ENCODE measurements around the gene NXN. TPM values are rescaled to one million over a fixed set of nuclear protein-coding genes. Genes with fewer than 3 reads are reported as not detected.

Gene NXN
- total RNA-seq, 4 donors from 2014 or later: 39.6 to 103 (median 59.1) TPM

DNA sequence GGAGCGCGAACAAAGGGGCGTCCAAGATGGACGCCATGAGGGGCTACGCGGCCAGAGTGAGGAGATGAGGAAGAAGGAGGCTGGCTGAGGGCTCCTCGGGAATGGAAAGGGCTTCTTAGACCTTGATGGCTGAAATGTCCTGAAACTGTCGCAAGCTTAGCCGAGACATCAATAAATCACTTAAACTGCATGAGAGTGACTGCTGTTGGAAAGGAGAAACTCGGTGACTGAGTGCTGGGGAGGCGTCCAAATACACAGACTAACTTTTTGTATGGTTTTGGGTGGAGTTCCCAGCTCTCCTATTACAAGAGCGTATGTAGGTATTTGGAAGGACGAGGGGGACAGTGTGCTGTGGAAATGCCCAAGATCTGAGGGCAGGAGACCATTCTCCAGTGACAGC, 226.2 kb downstream of the NXN start:
- Histone ChIP-seq H3K27me3 (no peaks in the 10 kb centered on the region), H3K9me3 (no peaks in the 10 kb centered on the region), H3K27ac (peak overlapping the region in 3 of 4 donors; percentile 12 to 38 (median 29)), H3K4me3 (no peak overlapping the region), H3K4me1 (peaks cover 0 to 23% (median 0%) of the 10 kb centered on the region in 3 donors), H3K36me3 (peaks cover 0 to 25% of the 10 kb centered on the region in 2 donors)
- no peak for ATAC-seq
- WGBS, 2 donors (ENCODE audit: low coverage in 1 of 2): 79 to 84% methylated on average over 11 to 13 of the region's 13 CpGs
- no peak for TF ChIP-seq EP300 (IDR thresholded peaks at IDR 0.05)
- TF ChIP-seq, protein P1, sequence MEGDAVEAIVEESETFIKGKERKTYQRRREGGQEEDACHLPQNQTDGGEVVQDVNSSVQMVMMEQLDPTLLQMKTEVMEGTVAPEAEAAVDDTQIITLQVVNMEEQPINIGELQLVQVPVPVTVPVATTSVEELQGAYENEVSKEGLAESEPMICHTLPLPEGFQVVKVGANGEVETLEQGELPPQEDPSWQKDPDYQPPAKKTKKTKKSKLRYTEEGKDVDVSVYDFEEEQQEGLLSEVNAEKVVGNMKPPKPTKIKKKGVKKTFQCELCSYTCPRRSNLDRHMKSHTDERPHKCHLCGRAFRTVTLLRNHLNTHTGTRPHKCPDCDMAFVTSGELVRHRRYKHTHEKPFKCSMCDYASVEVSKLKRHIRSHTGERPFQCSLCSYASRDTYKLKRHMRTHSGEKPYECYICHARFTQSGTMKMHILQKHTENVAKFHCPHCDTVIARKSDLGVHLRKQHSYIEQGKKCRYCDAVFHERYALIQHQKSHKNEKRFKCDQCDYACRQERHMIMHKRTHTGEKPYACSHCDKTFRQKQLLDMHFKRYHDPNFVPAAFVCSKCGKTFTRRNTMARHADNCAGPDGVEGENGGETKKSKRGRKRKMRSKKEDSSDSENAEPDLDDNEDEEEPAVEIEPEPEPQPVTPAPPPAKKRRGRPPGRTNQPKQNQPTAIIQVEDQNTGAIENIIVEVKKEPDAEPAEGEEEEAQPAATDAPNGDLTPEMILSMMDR (IDR thresholded peaks at IDR 0.05): no peak
- no peak for TF ChIP-seq POLR2AphosphoS5 (IDR thresholded peaks at IDR 0.05)
- no peak for TF ChIP-seq POLR2A (IDR thresholded peaks at IDR 0.05)

DNA sequence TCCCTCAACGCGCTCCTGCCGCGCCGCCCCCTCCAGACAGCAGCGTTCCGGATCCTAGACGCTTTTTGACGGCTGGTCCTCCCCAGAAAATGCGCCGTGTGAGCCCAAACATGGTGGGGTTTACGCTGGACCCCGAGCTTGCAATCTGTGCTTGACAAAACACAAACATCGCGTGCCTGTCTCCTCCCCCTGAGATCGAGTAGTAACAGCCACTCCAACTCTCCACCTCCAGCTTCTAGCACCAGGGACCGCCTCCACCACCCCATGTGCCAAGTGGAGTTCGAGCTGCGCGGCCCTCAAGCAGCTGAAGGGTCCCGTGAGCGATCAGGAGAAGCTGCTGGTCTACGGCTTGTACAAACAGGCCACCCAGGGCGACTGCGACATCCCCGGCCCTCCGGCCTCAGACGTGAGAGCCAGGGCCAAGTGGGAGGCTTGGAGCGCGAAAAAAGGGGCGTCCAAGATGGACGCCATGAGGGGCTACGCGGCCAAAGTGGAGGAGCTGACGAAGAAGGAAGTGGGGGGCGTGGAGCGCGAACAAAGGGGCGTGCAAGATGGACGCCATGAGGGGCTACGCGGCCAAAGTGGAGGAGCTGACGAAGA, 226.9 kb downstream of the NXN start:
- peaks cover 0 to 23% (median 0%) of the 10 kb centered on the region in 3 donors for H3K4me1 ChIP-seq
- no peaks in the 10 kb centered on the region for H3K27me3 ChIP-seq
- peak; percentile 77 for ATAC-seq
- H3K4me3 ChIP-seq: peak overlapping the region; percentile 88 to 94
- peaks cover 0 to 25% of the 10 kb centered on the region in 2 donors for H3K36me3 ChIP-seq
- peak overlapping the region; percentile 74 to 92 (median 86) for H3K27ac ChIP-seq
- no peaks in the 10 kb centered on the region for H3K9me3 ChIP-seq
- TF ChIP-seq POLR2A (IDR thresholded peaks at IDR 0.05) (no peak), EP300 (IDR thresholded peaks at IDR 0.05) (no peak), POLR2AphosphoS5 (IDR thresholded peaks at IDR 0.05) (no peak)
- TF ChIP-seq, protein P1 (IDR thresholded peaks at IDR 0.05): no peak
- WGBS, 2 donors (ENCODE audit: low coverage in 1 of 2): 27% methylated on average over 2 of the region's 43 CpGs; no CpG with 5 or more reads in 1 of the 2 donors

DNA sequence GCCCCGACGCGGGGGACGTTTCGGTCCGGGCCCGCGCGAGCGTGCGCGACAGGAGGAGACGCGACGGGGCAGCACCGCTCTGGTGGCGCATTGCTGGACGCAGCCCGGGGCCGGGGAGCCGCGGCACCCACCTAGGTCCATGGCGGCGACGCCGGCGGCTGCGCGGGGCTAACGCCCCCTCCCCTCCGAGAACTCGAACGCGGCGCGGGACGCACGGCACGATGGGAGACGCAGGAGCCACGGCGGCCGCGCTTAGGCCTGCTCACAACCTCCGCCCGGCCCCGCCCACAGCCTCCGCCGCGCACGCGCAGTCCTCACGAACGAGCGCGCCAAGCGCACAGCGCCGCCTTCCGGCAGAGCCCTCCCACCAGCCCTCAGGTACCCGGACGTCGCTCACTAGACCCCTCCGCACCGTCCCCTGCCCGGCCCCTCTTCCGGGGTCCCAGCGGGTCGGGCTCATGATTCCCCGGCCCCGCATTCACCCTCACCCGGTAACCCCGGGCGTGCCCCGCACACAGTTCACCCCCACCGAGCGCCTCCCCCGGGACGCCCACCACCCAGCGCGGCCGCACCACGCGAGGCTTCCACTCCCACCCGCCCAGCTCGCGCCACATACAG, 227.5 kb downstream of the NXN start, which contains the start of gene GEMIN4:
TSS of gene GEMIN4 (minus strand) at position 263 of the 618 bp plus-strand sequence. CDS start at position 141, 122 bp downstream.
- H3K4me3 ChIP-seq: peak within 1 kb of the TSS; percentile 88 to 94
- peak; percentile 95 for ATAC-seq
- WGBS, 2 donors (ENCODE audit: low coverage in 1 of 2): 0% methylated on average over 16 of the region's 87 CpGs; no CpG with 5 or more reads in 1 of the 2 donors
- H3K4me1 ChIP-seq: peaks cover 0 to 23% (median 0%) of the 10 kb centered on the region in 3 donors
- H3K9me3 ChIP-seq: no peaks in the 10 kb centered on the region
- no peaks in the 10 kb centered on the region for H3K27me3 ChIP-seq
- TF ChIP-seq, protein P1 (IDR thresholded peaks at IDR 0.05): peak in 3 of 4 experiments; percentile 90 to 98 (median 94)
- TF ChIP-seq EP300 (IDR thresholded peaks at IDR 0.05) (no peak), POLR2AphosphoS5 (IDR thresholded peaks at IDR 0.05) (peak; percentile 86), POLR2A (IDR thresholded peaks at IDR 0.05) (peak; percentile 77 to 79)
- peaks cover 0 to 25% of the 10 kb centered on the region in 2 donors for H3K36me3 ChIP-seq
- H3K27ac ChIP-seq: peak within 1 kb of the TSS; percentile 74 to 92 (median 86)

DNA sequence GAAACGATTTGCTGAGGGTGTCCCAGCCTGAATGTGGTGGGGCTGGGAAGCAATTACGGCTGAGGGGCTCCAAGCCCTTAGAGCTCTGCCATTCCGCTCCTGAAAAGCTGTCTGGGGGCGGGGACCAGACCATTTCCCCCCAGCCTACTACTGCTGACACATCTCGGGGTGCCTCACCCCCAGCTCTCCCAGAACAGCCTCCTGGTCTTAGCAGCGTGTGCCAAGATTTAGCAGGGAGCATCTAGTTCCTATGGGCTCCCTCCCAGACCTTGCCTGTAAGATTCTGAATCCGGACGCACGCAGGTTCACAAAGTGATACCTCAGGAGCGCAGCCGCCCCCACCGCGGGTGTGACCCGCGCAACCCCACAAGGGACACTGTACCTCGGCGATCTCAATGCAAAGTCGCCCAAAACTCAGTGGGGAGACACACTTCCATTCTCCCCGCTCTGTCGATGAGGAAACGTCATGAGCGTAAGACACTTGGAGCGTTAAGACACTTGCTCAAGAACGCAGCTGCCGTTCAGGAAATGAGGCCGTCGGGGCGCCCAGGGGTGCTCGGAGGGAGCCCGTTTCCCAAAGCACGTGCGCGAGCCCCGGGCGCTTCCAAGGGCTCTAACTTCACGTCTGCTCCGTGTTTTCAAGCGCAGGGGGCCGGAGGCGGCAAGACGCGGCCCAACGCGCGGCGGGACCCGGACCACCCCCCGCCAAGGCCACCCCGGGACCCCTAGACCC, 228.1 kb downstream of the NXN start:
- no peaks in the 10 kb centered on the region for H3K27me3 ChIP-seq
- peak overlapping the region; percentile 88 to 94 for H3K4me3 ChIP-seq
- H3K4me1 ChIP-seq: peaks cover 0 to 23% (median 0%) of the 10 kb centered on the region in 3 donors
- 8 to 17% methylated on average over 2 of the region's 49 CpGs for WGBS, 2 donors (ENCODE audit: low coverage in 1 of 2)
- peaks cover 0 to 25% of the 10 kb centered on the region in 2 donors for H3K36me3 ChIP-seq
- peak; percentile 51 for ATAC-seq
- peak overlapping the region; percentile 34 to 92 (median 86) for H3K27ac ChIP-seq
- no peaks in the 10 kb centered on the region for H3K9me3 ChIP-seq
- TF ChIP-seq EP300 (IDR thresholded peaks at IDR 0.05) (no peak), POLR2A (IDR thresholded peaks at IDR 0.05) (no peak), POLR2AphosphoS5 (IDR thresholded peaks at IDR 0.05) (no peak)
- TF ChIP-seq, protein P1 (IDR thresholded peaks at IDR 0.05): no peak

All from gastroesophageal sphincter (tissue), 4 donors.